ENCODE data around the gene UFC1. TPM values are rescaled to one million over a fixed set of nuclear protein-coding genes. Genes with fewer than 3 reads are reported as not detected.
A peak's percentile ranks its signal among the peaks of the same experiment; 100 is the strongest.

UFC1 gene
- total and polyA plus RNA-seq, 2 experiments from 2014 or later, result 57.5 to 77.0 TPM

- peak in 1 of 2 experiments; percentile 18; a peak in 1 of 4 replicates for TF ChIP-seq CTCF (conservative IDR thresholded peaks at IDR 0.05; ENCODE audit: low read depth in 2 of 2)
- peak; percentile 80 for TF ChIP-seq POLR2AphosphoS5 (IDR thresholded peaks at IDR 0.05; ENCODE audit: low read depth)
Observed at GRCh38 chr1:161159087-161159912, 5.5 kb downstream of the UFC1 start, which contains the start of gene USP21 (continued).

GRCh38 chr1:161159913-161160243, 6.1 kb downstream of the UFC1 start:
- H3K4me3 Mint-ChIP-seq, result peak overlapping the region; percentile 84
- peak overlapping the region; percentile 96 for H3K4me2 ChIP-seq
- no peaks in the 10 kb centered on the region for H3K9me2 ChIP-seq (ENCODE audit: insufficient read depth)
- H3K4me1 Mint-ChIP-seq, result peaks cover 24% of the 10 kb centered on the region
- H3K36me3 ChIP-seq (ENCODE audit: insufficient read depth), result no peaks in the 10 kb centered on the region; the same call in none of the 2 replicates
- peaks cover 28% of the 10 kb centered on the region for H3F3A ChIP-seq (replicated peaks; ENCODE audit: low read depth)
- H3K27ac Mint-ChIP-seq, result peak overlapping the region; percentile 76
- H3K36me3 Mint-ChIP-seq (ENCODE audit: low read depth), result peaks cover 45% of the 10 kb centered on the region
- H3K9me3 Mint-ChIP-seq, result no peaks in the 10 kb centered on the region
- DNase-seq (ENCODE audit: low spot score) (no peak), ATAC-seq (no peak)
- peaks cover 15% of the 10 kb centered on the region for H3K27me3 Mint-ChIP-seq (ENCODE audit: insufficient read depth, low read depth, poor library complexity)
- peak overlapping the region; percentile 93 for H2AFZ ChIP-seq
- peaks cover 10% of the 10 kb centered on the region; the same call in 1 of the 2 replicates for H3K79me2 ChIP-seq (replicated peaks; ENCODE audit: insufficient read depth)
- TF ChIP-seq EZH2 (IDR thresholded peaks at IDR 0.05; ENCODE audit: low read depth, unreplicated experiment), result no peak
- no peak for TF ChIP-seq CREB1 (CRISPR knock-in tag; IDR thresholded peaks at IDR 0.05; ENCODE audit: low read depth)
- no peak for TF ChIP-seq REST (IDR thresholded peaks at IDR 0.05; ENCODE audit: unreplicated experiment)
- TF ChIP-seq ETS1 (IDR thresholded peaks at IDR 0.05), result no peak
- no peak for TF ChIP-seq EZH2phosphoT487 (IDR thresholded peaks at IDR 0.05; ENCODE audit: unreplicated experiment)
- TF ChIP-seq STAT1 (IDR thresholded peaks at IDR 0.05; ENCODE audit: unreplicated experiment), result no peak
- TF ChIP-seq CTCF (conservative IDR thresholded peaks at IDR 0.05; ENCODE audit: low read depth in 2 of 2), result no peak
- TF ChIP-seq ZNF114 (CRISPR knock-in tag; IDR thresholded peaks at IDR 0.05), result no peak
- no peak for TF ChIP-seq ZNF331 (CRISPR knock-in tag; IDR thresholded peaks at IDR 0.05; ENCODE audit: low read depth)
- no peak for TF ChIP-seq JUNB (IDR thresholded peaks at IDR 0.05; ENCODE audit: unreplicated experiment)
- H4K20me1 ChIP-seq (replicated peaks; ENCODE audit: insufficient read depth), result no peaks in the 10 kb centered on the region
- peak overlapping the region; percentile 43 for H3K27ac ChIP-seq (ENCODE audit: low read depth)
- no peaks in the 10 kb centered on the region for H3K27me3 ChIP-seq (ENCODE audit: insufficient read depth)
- H3K4me1 ChIP-seq (ENCODE audit: insufficient read depth), result peaks cover 9% of the 10 kb centered on the region; the same call in 1 of the 2 replicates
- peak overlapping the region; percentile 85 for H3K4me3 ChIP-seq
